Neural cell (in vitro differentiated cells): ENCODE data around the gene PKN1.

Source experiments
- EP300 ChIP-seq: fragments of 450-650 bp; conservative IDR thresholded peaks from 2 replicates; pipeline ENCODE4 v1.6.1; 2014; ENCODE audit warnings: antibody characterized with exemption, mild to moderate bottlenecking, moderate library complexity; ENCODE audit not compliant: poor library complexity, severe bottlenecking
- MXI1 ChIP-seq: fragments of 450-650 bp; conservative IDR thresholded peaks from 2 replicates; pipeline ENCODE4 v1.6.1; 2014; ENCODE audit warnings: antibody characterized with exemption, mild to moderate bottlenecking; ENCODE audit not compliant: poor library complexity, severe bottlenecking
- POLR2AphosphoS5 ChIP-seq: IDR thresholded peaks from 2 replicates; pipeline ENCODE4 v1.6.1; 2012
- SMC3 ChIP-seq: fragments of 450-650 bp; conservative IDR thresholded peaks from 2 replicates; pipeline ENCODE4 v1.6.1; 2014; ENCODE audit warnings: antibody characterized with exemption, mild to moderate bottlenecking, moderate library complexity; ENCODE audit not compliant: poor library complexity
- TAF1 ChIP-seq: IDR thresholded peaks from 2 replicates; pipeline ENCODE4 v1.6.1; 2012; ENCODE audit warnings: low read depth
- TF ChIP-seq, protein P1 (sequence below): fragments of 450-650 bp; IDR thresholded peaks from 2 replicates; pipeline ENCODE4 v1.5.1; 2014; ENCODE audit warnings: antibody characterized with exemption, mild to moderate bottlenecking, moderate library complexity; ENCODE audit not compliant: poor library complexity, severe bottlenecking

DNA sequence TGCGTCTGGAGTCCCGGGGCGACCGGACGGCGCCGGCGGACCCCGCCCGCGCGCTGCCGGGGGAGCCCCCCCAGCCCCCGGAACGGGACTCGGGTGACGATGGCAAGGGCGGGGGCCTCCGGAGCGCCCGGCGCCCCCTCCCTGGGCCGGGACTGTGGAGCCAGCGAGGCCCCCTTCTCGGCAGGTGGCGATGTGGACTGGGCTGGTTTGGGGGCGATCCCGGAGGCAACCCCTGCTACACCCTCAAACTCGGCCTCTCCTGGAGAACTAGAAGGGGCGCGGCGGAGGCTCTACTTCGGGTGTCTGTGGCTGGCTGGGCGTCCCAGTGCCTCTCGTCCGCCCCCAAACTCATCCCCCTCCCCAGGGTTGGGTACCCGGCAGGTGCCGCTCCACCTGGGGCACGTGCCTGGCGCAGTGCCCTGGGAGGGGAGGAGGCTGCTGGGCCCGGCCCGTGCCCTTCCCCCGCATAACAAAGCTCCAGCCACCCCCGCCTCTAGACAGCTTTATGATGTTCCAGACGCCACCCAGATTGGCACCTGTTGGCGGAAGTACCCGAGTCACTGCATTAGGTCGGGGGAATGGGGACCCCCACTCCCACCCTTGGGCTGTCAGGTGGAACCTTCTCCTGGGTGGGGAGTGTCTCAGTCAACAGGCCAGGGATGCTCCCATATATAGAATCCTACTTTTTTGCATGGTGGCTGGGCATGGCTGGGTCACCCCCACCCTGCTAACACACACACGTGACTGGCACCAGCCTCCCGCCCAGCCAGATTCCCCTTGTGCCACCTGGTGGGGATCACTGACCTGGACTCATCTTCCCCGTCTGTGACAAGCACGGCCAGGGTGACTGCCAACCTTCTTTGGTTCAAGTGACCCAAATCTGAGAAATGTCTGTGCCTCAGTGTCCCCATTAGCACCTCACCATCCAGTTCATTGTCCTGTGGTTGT is 722 bp downstream of the PKN1 start:
- TF ChIP-seq, protein P1, sequence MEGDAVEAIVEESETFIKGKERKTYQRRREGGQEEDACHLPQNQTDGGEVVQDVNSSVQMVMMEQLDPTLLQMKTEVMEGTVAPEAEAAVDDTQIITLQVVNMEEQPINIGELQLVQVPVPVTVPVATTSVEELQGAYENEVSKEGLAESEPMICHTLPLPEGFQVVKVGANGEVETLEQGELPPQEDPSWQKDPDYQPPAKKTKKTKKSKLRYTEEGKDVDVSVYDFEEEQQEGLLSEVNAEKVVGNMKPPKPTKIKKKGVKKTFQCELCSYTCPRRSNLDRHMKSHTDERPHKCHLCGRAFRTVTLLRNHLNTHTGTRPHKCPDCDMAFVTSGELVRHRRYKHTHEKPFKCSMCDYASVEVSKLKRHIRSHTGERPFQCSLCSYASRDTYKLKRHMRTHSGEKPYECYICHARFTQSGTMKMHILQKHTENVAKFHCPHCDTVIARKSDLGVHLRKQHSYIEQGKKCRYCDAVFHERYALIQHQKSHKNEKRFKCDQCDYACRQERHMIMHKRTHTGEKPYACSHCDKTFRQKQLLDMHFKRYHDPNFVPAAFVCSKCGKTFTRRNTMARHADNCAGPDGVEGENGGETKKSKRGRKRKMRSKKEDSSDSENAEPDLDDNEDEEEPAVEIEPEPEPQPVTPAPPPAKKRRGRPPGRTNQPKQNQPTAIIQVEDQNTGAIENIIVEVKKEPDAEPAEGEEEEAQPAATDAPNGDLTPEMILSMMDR = peak; percentile 50
- TF ChIP-seq SMC3 (no peak), POLR2AphosphoS5 (no peak), EP300 (peak; percentile 9), TAF1 (no peak), MXI1 (peak; percentile 20)
